Esophagus muscularis mucosa (tissue), 4 donors: ENCODE measurements around the gene TMCC3. TPM values are rescaled to one million over a fixed set of nuclear protein-coding genes. Genes with fewer than 3 reads are reported as not detected.
A peak's percentile ranks its signal among the peaks of the same experiment; 100 is the strongest.

Source experiments
- DNase-seq: peaks from one replicate; pipeline ENCODE4 v3.0.0-alpha.2; 2017; ENCODE audit errors: extremely low spot score
- H3K27ac ChIP-seq, 4 donors: fragments of 200-600 bp; sonication (generic); replicated peaks in 1 of 4; 1 replicate in 3 of 4; 2 replicates in 1 of 4; pipeline ENCODE4 v1.5.1; 2016 to 2019; ENCODE audit warnings: mild to moderate bottlenecking in 1 of 4
- H3K27me3 ChIP-seq, 4 donors: fragments of 200-600 bp; sonication (generic); one replicate each; pipeline versions ENCODE4 v1.5.1 to v1.6.0; 2016 to 2019
- H3K36me3 ChIP-seq, 4 donors: fragments of 200-600 bp; sonication (generic); one replicate each; pipeline ENCODE4 v1.5.1; 2016 to 2019
- H3K4me1 ChIP-seq, 4 donors: fragments of 200-600 bp; sonication (generic); one replicate each; pipeline ENCODE4 v1.5.1; 2016 to 2019
- H3K4me3 ChIP-seq, 4 donors: fragments of 200-600 bp; sonication (generic); 1 replicate in 2 of 4; 2 replicates in 2 of 4; pipeline ENCODE4 v1.5.1; 2016 to 2019; ENCODE audit warnings: mild to moderate bottlenecking in 4 of 4, moderate library complexity in 1 of 4
- H3K9me3 ChIP-seq, 4 donors: fragments of 200-600 bp; sonication (generic); 1 replicate in 3 of 4; 2 replicates in 1 of 4; pipeline ENCODE4 v1.5.1; 2016 to 2019
- CTCF ChIP-seq, 3 experiments: fragments of 200-600 bp in 2 of 3; fragments of 450-650 bp in 1 of 3; sonication (generic) in 2 of 3; IDR thresholded peaks; one replicate each; pipeline ENCODE4 v1.5.1; 2017 to 2019; ENCODE audit warnings: antibody characterized with exemption in 3 of 3, mild to moderate bottlenecking in 2 of 3, moderate library complexity in 1 of 3
- EP300 ChIP-seq: sonication (generic); formaldehyde crosslinking; IDR thresholded peaks from one replicate; pipeline ENCODE4 v1.6.1; 2017; ENCODE audit warnings: antibody characterized with exemption
- POLR2A ChIP-seq: fragments of 450-650 bp; IDR thresholded peaks from one replicate; pipeline ENCODE4 v1.6.1; 2017; ENCODE audit warnings: antibody characterized with exemption, moderate library complexity, mild to moderate bottlenecking, low read depth
- POLR2AphosphoS5 ChIP-seq, 2 donors: sonication (generic); formaldehyde crosslinking; IDR thresholded peaks; one replicate each; pipeline ENCODE4 v1.6.1; 2017; ENCODE audit warnings: antibody characterized with exemption in 2 of 2
- WGBS: methylation state at CpG from one replicate; pipeline ENCODE4 v1.1.5; 2018; 5-methylcytosine and 5-hydroxymethylcytosine counted together
- intact Hi-C: fragments of 100-400 bp; cut with DNase I; formaldehyde crosslinking; loops from one replicate; pipeline ENCODE4 v1.15.1; 2023
- total RNA-seq, 4 donors: library from RNA; depleted of rRNA; stranded (reverse); fragments of >200 nt; gene quantifications; one replicate each; pipeline versions ENCODE4 v1.1.0 to v1.2.1, GENCODE V29; 2016

Gene TMCC3
- total RNA-seq, 4 donors from 2014 or later: 17.0 to 30.5 (median 19.5) TPM

GRCh38 chr12:94649349-94650142 is 811 bp downstream of the TMCC3 start:
- H3K27ac ChIP-seq: peak overlapping the region; percentile 75 to 81 (median 78)
- no peaks in the 10 kb centered on the region for H3K9me3 ChIP-seq
- TF ChIP-seq POLR2A (no peak), POLR2AphosphoS5 (IDR thresholded peaks at IDR 0.05) (peak in 1 of 2 donors; percentile 4), CTCF (IDR thresholded peaks at IDR 0.05) (peak; percentile 36 to 62 (median 50)), EP300 (no peak)
- intact Hi-C loops: loop anchor here (10.0 kb wide), 1 partner anchor 115 kb away; no protein-coding TSS in a partner anchor
- no peak for DNase-seq
- H3K27me3 ChIP-seq: no peaks in the 10 kb centered on the region
- WGBS: 5% methylated on average over 32 of the region's 72 CpGs
- H3K4me1 ChIP-seq: peaks cover 6 to 46% (median 35%) of the 10 kb centered on the region in 4 donors
- H3K4me3 ChIP-seq: peak overlapping the region; percentile 64 to 91 (median 74)
- H3K36me3 ChIP-seq: no peaks in the 10 kb centered on the region

DNA sequence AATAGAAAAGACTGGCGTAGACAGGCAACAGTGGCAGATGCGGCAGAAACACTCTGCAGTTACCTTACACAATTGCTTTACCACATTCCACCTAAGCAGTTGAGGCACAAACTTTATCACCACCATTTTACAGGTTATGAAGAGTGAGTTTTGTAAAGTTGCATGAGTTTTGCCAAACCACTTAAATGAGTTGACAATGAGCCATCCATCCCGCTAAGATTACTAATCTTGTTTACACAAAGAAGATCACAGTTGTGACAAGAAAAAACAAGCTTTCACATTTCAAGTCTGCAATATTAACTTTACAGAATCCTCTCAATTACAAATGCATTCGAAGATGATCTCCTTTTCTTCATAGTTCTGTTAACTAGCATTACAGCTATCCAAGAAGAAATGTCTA is 1.8 kb downstream of the TMCC3 start:
- Histone ChIP-seq H3K9me3 (no peaks in the 10 kb centered on the region), H3K4me1 (peaks cover 6 to 51% (median 34%) of the 10 kb centered on the region in 4 donors), H3K27ac (no peak overlapping the region), H3K36me3 (peaks cover 0 to 3% (median 0%) of the 10 kb centered on the region in 4 donors), H3K4me3 (peak overlapping the region; percentile 64 to 91 (median 74)), H3K27me3 (no peaks in the 10 kb centered on the region)
- no peak for DNase-seq
- intact Hi-C loops: no loop called here
- 72% methylated on average over 4 of the region's 4 CpGs for WGBS
- TF ChIP-seq POLR2AphosphoS5 (IDR thresholded peaks at IDR 0.05): no peak
- TF ChIP-seq CTCF (IDR thresholded peaks at IDR 0.05): no peak
- TF ChIP-seq EP300: no peak
- no peak for TF ChIP-seq POLR2A

- H3K4me3 ChIP-seq: peak overlapping the region in 2 of 4 donors; percentile 1 to 10
Observed at GRCh38 chr12:94644141-94644979, 6.0 kb downstream of the TMCC3 start.

DNA sequence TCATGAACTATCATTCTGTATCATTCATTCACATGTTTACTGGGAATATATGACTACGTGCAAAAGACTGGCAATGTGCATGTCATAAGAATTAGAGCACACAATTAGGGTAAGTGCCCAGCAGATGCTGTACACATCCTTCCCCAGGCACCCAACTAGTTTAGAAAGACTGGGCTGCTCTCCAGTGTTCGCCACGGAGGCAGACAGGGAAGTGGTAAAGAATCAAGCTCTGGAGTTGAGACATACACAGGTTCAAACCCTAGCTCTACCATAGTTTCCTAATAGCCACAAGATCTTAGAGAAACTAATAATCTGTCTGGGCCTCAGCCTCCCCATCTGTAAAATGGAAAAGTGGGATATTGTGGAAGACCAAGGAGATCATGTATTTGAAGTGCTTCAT is 6.8 kb downstream of the TMCC3 start:
- Histone ChIP-seq H3K4me3 (no peak overlapping the region), H3K27ac (no peak overlapping the region), H3K27me3 (no peaks in the 10 kb centered on the region), H3K4me1 (peaks cover 0 to 33% (median 21%) of the 10 kb centered on the region in 4 donors), H3K36me3 (peaks cover 0 to 8% (median 0%) of the 10 kb centered on the region in 4 donors), H3K9me3 (no peaks in the 10 kb centered on the region)
- intact Hi-C loops: no loop called here
- no peak for TF ChIP-seq EP300
- peak in 1 of 2 donors; percentile 13 for TF ChIP-seq POLR2AphosphoS5 (IDR thresholded peaks at IDR 0.05)
- DNase-seq: no peak
- 89% methylated on average over 3 of the region's 3 CpGs for WGBS

More at GRCh38 chr12:94644141-94644979, 6.0 kb downstream of the TMCC3 start:
- Histone ChIP-seq H3K27me3 (no peaks in the 10 kb centered on the region), H3K9me3 (no peaks in the 10 kb centered on the region), H3K27ac (peak overlapping the region in 2 of 4 donors; percentile 36 to 51), H3K4me1 (peaks cover 6 to 41% (median 28%) of the 10 kb centered on the region in 4 donors), H3K36me3 (peaks cover 0 to 8% (median 0%) of the 10 kb centered on the region in 4 donors)
- no peak for DNase-seq
- 65% methylated on average over 14 of the region's 14 CpGs for WGBS
- intact Hi-C loops: no loop called here
- TF ChIP-seq EP300 (no peak), CTCF (IDR thresholded peaks at IDR 0.05) (no peak), POLR2A (no peak), POLR2AphosphoS5 (IDR thresholded peaks at IDR 0.05) (no peak)

DNA sequence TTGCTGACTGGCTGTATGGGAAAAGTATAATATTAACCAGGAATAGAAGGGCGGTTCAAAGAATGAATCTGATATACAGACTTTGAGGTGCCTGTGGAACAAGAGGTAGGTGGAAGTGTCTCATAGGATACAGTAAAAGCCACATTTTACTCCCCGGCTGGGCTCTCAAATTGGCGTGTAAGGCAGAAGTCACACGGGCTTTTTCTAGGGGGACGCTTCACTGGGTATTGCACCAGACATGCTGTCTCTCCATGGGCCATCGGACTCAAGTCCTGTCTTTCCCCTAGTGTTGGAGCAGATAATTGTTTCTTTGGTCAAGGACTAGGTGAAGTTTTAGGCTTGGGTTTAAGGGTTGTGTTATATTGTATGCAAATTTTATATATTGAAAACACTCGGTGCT is 9.1 kb downstream of the TMCC3 start:
- Histone ChIP-seq H3K9me3 (no peaks in the 10 kb centered on the region), H3K4me3 (no peak overlapping the region), H3K27ac (no peak overlapping the region), H3K4me1 (peaks cover 0 to 16% (median 6%) of the 10 kb centered on the region in 4 donors), H3K27me3 (no peaks in the 10 kb centered on the region), H3K36me3 (peaks cover 0 to 8% (median 0%) of the 10 kb centered on the region in 4 donors)
- TF ChIP-seq POLR2A (no peak), EP300 (no peak), CTCF (IDR thresholded peaks at IDR 0.05) (no peak), POLR2AphosphoS5 (IDR thresholded peaks at IDR 0.05) (no peak)
- intact Hi-C loops: no loop called here
- WGBS: 96% methylated on average over 7 of the region's 7 CpGs
- DNase-seq: no peak
